ENCODE measurements around the gene MMADHC. TPM values are rescaled to one million over a fixed set of nuclear protein-coding genes. Genes with fewer than 3 reads are reported as not detected.

The MMADHC gene
- total RNA-seq, 1 donor from 2014 or later, result 122 TPM

GRCh38 chr2:149625671-149626070, 38.1 kb upstream of the MMADHC start:
- H4K20me1 ChIP-seq (ENCODE audit: insufficient read depth, low read length), result no peaks in the 10 kb centered on the region
- no peak overlapping the region for H3K4me3 ChIP-seq (ENCODE audit: insufficient read depth, low read depth, low read length)
- Mint-ChIP-seq H3K4me1 (ENCODE audit: low read depth, unreplicated experiment) (no peaks in the 10 kb centered on the region), H3K27ac (ENCODE audit: unreplicated experiment) (no peak overlapping the region), H3K4me3 (ENCODE audit: unreplicated experiment) (no peak overlapping the region), H3K27me3 (ENCODE audit: low read depth, unreplicated experiment) (peaks cover 4% of the 10 kb centered on the region), H3K36me3 (ENCODE audit: low read depth, unreplicated experiment) (no peaks in the 10 kb centered on the region), H3K9me3 (ENCODE audit: unreplicated experiment) (no peaks in the 10 kb centered on the region)
- no peak for DNase-seq (ENCODE audit: low read depth)
- H2AFZ ChIP-seq (ENCODE audit: low read depth, low read length), result no peak overlapping the region
- H3K27me3 ChIP-seq (ENCODE audit: insufficient read depth, low read length), result no peaks in the 10 kb centered on the region
- FAIRE-seq, result no peak
- no peaks in the 10 kb centered on the region for H3K36me3 ChIP-seq (ENCODE audit: insufficient read depth, low read length)
- H3K9me3 ChIP-seq (ENCODE audit: insufficient read depth, low read depth, low read length), result no peaks in the 10 kb centered on the region
- TF ChIP-seq CTCF (IDR thresholded peaks at IDR 0.05; ENCODE audit: insufficient read depth, low read depth, low read length) (no peak), EZH2 (IDR thresholded peaks at IDR 0.05; ENCODE audit: insufficient read depth, low read length) (no peak)
- H3K4me2 ChIP-seq (ENCODE audit: low read length), result no peak overlapping the region
- no peak overlapping the region for H3K9ac ChIP-seq (ENCODE audit: low read length)
- no peaks in the 10 kb centered on the region for H3K79me2 ChIP-seq (ENCODE audit: insufficient read depth, low read length)
- no peak overlapping the region for H3K27ac ChIP-seq (ENCODE audit: low read depth, low read length)
- no peaks in the 10 kb centered on the region for H3K4me1 ChIP-seq (ENCODE audit: insufficient read depth, low read length)

GRCh38 chr2:149625271-149625670, 37.7 kb upstream of the MMADHC start:
- no peak for DNase-seq (ENCODE audit: low read depth)
- Mint-ChIP-seq H3K27ac (ENCODE audit: unreplicated experiment) (no peak overlapping the region), H3K4me3 (ENCODE audit: unreplicated experiment) (no peak overlapping the region), H3K9me3 (ENCODE audit: unreplicated experiment) (no peaks in the 10 kb centered on the region), H3K36me3 (ENCODE audit: low read depth, unreplicated experiment) (no peaks in the 10 kb centered on the region), H3K4me1 (ENCODE audit: low read depth, unreplicated experiment) (no peaks in the 10 kb centered on the region), H3K27me3 (ENCODE audit: low read depth, unreplicated experiment) (peaks cover 4% of the 10 kb centered on the region)
- no peak for FAIRE-seq
- Histone ChIP-seq H3K27ac (ENCODE audit: low read depth, low read length) (no peak overlapping the region), H3K9me3 (ENCODE audit: insufficient read depth, low read depth, low read length) (no peaks in the 10 kb centered on the region), H3K9ac (ENCODE audit: low read length) (no peak overlapping the region), H3K4me3 (ENCODE audit: insufficient read depth, low read depth, low read length) (no peak overlapping the region), H3K36me3 (ENCODE audit: insufficient read depth, low read length) (no peaks in the 10 kb centered on the region), H3K27me3 (ENCODE audit: insufficient read depth, low read length) (no peaks in the 10 kb centered on the region), H4K20me1 (ENCODE audit: insufficient read depth, low read length) (no peaks in the 10 kb centered on the region), H3K4me1 (ENCODE audit: insufficient read depth, low read length) (no peaks in the 10 kb centered on the region), H3K79me2 (ENCODE audit: insufficient read depth, low read length) (no peaks in the 10 kb centered on the region), H3K4me2 (ENCODE audit: low read length) (no peak overlapping the region), H2AFZ (ENCODE audit: low read depth, low read length) (no peak overlapping the region)
- TF ChIP-seq CTCF (IDR thresholded peaks at IDR 0.05; ENCODE audit: insufficient read depth, low read depth, low read length), result no peak

- no peak overlapping the region for H3K4me3 ChIP-seq (ENCODE audit: insufficient read depth, low read depth, low read length)
- Mint-ChIP-seq H3K9me3 (ENCODE audit: unreplicated experiment) (no peaks in the 10 kb centered on the region), H3K4me1 (ENCODE audit: low read depth, unreplicated experiment) (peaks cover 9% of the 10 kb centered on the region), H3K27ac (ENCODE audit: unreplicated experiment) (no peak overlapping the region), H3K27me3 (ENCODE audit: low read depth, unreplicated experiment) (peaks cover 4% of the 10 kb centered on the region), H3K4me3 (ENCODE audit: unreplicated experiment) (no peak overlapping the region), H3K36me3 (ENCODE audit: low read depth, unreplicated experiment) (no peaks in the 10 kb centered on the region)
- no peaks in the 10 kb centered on the region for H3K79me2 ChIP-seq (ENCODE audit: insufficient read depth, low read length)
- TF ChIP-seq EZH2 (IDR thresholded peaks at IDR 0.05; ENCODE audit: insufficient read depth, low read length), result no peak
- TF ChIP-seq CTCF (IDR thresholded peaks at IDR 0.05; ENCODE audit: insufficient read depth, low read depth, low read length), result no peak
- H2AFZ ChIP-seq (ENCODE audit: low read depth, low read length), result no peak overlapping the region
- H3K36me3 ChIP-seq (ENCODE audit: insufficient read depth, low read length), result no peaks in the 10 kb centered on the region
- H3K9ac ChIP-seq (ENCODE audit: low read length), result no peak overlapping the region
- DNase-seq (ENCODE audit: low read depth) (no peak), FAIRE-seq (no peak)
- no peaks in the 10 kb centered on the region for H3K9me3 ChIP-seq (ENCODE audit: insufficient read depth, low read depth, low read length)
- H3K4me2 ChIP-seq (ENCODE audit: low read length), result no peak overlapping the region
- no peaks in the 10 kb centered on the region for H3K27me3 ChIP-seq (ENCODE audit: insufficient read depth, low read length)
- H3K4me1 ChIP-seq (ENCODE audit: insufficient read depth, low read length), result no peaks in the 10 kb centered on the region
- no peaks in the 10 kb centered on the region for H4K20me1 ChIP-seq (ENCODE audit: insufficient read depth, low read length)
- H3K27ac ChIP-seq (ENCODE audit: low read depth, low read length), result no peak overlapping the region
These were observed 34.8 kb upstream of the MMADHC start for GRCh38 chr2:149622343-149622742.

All from astrocyte (in vitro differentiated cells and primary cell).